PC-3 (cell line): Measurements from ENCODE around the gene LRRC40. TPM values are rescaled to one million over a fixed set of nuclear protein-coding genes. Genes with fewer than 3 reads are reported as not detected.
"Not testable (repeated sequence)": the region's sequence is repeated elsewhere in the genome, so short reads cannot be mapped to it uniquely, and the experiment has no call there.

ENCODE experiments used
- ATAC-seq: fragments of 200-7000 bp; cut with Tn5 transposase; 2 replicates; pipeline ENCODE4 v1.9.1; 2020; ENCODE audit warnings: mild to moderate bottlenecking, moderate library complexity
- BruUV-seq: library from RNA; stranded (reverse); fragments of 400-500 nt; replicated peaks from 2 replicates; lab custom pipeline; 2021; lab: Mats Ljungman, UMichigan
- CTCF ChIA-PET: fragments of 300-600 bp; sonication (Branson Sonifier 250); formaldehyde crosslinking; loops from one replicate; lab custom pipeline; 2022; ENCODE audit warnings: antibody characterized with exemption; lab: Charles Lee
- POLR2A ChIA-PET: fragments of 300-600 bp; sonication (Branson Sonifier 250); formaldehyde crosslinking; loops from one replicate; lab custom pipeline; 2022; ENCODE audit warnings: antibody characterized with exemption; ENCODE audit not compliant: unreplicated experiment; lab: Charles Lee
- DNase-seq: peaks from one replicate; pipeline ENCODE4 v3.0.0-alpha.2; 2015
- H2AFZ ChIP-seq: fragments of 300-600 bp; sonication (generic); 2 replicates; pipeline ENCODE4 v1.6.0; 2016; ENCODE audit warnings: antibody characterized with exemption, low read length
- H3F3A ChIP-seq: fragments of 300-600 bp; sonication (generic); one replicate; pipeline ENCODE4 v1.6.0; 2017; ENCODE audit warnings: antibody characterized with exemption, low read length, control low read depth, mild to moderate bottlenecking; ENCODE audit not compliant: unreplicated experiment
- H3K27ac ChIP-seq: fragments of 300-600 bp; sonication (generic); 2 replicates; pipeline ENCODE4 v1.5.1; 2016; ENCODE audit warnings: mild to moderate bottlenecking, low read length
- H3K27me3 ChIP-seq: fragments of 300-600 bp; sonication (generic); 2 replicates; pipeline ENCODE4 v1.6.1; 2016; ENCODE audit warnings: low read length, mixed read lengths
- H3K36me3 ChIP-seq: fragments of 300-600 bp; sonication (generic); 2 replicates; pipeline ENCODE4 v1.6.1; 2016; ENCODE audit warnings: low read depth, mixed run types, low read length, mixed read lengths
- H3K4me1 ChIP-seq: fragments of 300-600 bp; sonication (generic); 2 replicates; pipeline ENCODE4 v1.5.1; 2016; ENCODE audit warnings: low read length; ENCODE audit not compliant: insufficient read depth
- H3K4me2 ChIP-seq: fragments of 300-600 bp; sonication (generic); 2 replicates; pipeline ENCODE4 v1.6.0; 2016; ENCODE audit warnings: low read length
- H3K4me3 ChIP-seq: fragments of 300-600 bp; sonication (generic); 2 replicates; pipeline ENCODE4 v1.5.1; 2016; ENCODE audit warnings: mild to moderate bottlenecking, low read length, mixed read lengths
- H3K79me2 ChIP-seq: fragments of 300-600 bp; sonication (generic); 2 replicates; pipeline ENCODE4 v1.6.1; 2017; ENCODE audit warnings: low read length, mixed read lengths
- H3K9ac ChIP-seq: fragments of 300-600 bp; sonication (generic); 2 replicates; pipeline ENCODE4 v1.6.0; 2016; ENCODE audit warnings: mild to moderate bottlenecking, low read length
- H3K9me2 ChIP-seq: fragments of 300-600 bp; sonication (generic); replicated peaks from 2 replicates; pipeline ENCODE4 v1.6.1; 2016; ENCODE audit warnings: mixed run types, low read length, mixed read lengths
- H3K9me3 ChIP-seq: fragments of 300-600 bp; sonication (generic); 2 replicates; pipeline ENCODE4 v1.6.1; 2016; ENCODE audit warnings: low read length, mixed read lengths
- H4K20me1 ChIP-seq: fragments of 300-600 bp; sonication (generic); 2 replicates; pipeline ENCODE4 v1.6.1; 2016; ENCODE audit warnings: low read length, mixed read lengths
- CTCF ChIP-seq: fragments of 300-600 bp; sonication (generic); conservative IDR thresholded peaks from 2 replicates; pipeline ENCODE4 v1.5.1; 2017; ENCODE audit warnings: antibody characterized with exemption, low read depth, mild to moderate bottlenecking, low read length
- EZH2 ChIP-seq: fragments of 300-600 bp; sonication (generic); IDR thresholded peaks from one replicate; pipeline ENCODE4 v1.6.1; 2017; ENCODE audit warnings: antibody characterized with exemption, mild to moderate bottlenecking, low read length; ENCODE audit not compliant: unreplicated experiment
- EZH2phosphoT487 ChIP-seq: fragments of 300-600 bp; sonication (generic); IDR thresholded peaks from 2 replicates; pipeline ENCODE4 v1.6.1; 2018; ENCODE audit warnings: mild to moderate bottlenecking, antibody characterized with exemption, low read length, borderline replicate concordance
- intact Hi-C: fragments of 100-400 bp; cut with micrococcal nuclease; formaldehyde crosslinking; loops from 2 replicates; pipeline ENCODE4 v1.9.0; 2023
- total RNA-seq: library from RNA; depleted of rRNA; stranded (reverse); fragments of >200 nt; gene quantifications from 2 replicates; pipeline ENCODE4 v1.2.3, GENCODE V29; 2014

LRRC40 gene
- total RNA-seq, 1 experiment from 2014 or later: 18.4 TPM

GRCh38 chr1:70190180-70190579 is 15.2 kb downstream of the LRRC40 start:
- no TSS peak for BruUV-seq
- ATAC-seq (no peak), DNase-seq (no peak)
- Histone ChIP-seq H2AFZ (no peak overlapping the region), H3K4me2 (no peak overlapping the region), H3K79me2 (peaks cover 22% of the 10 kb centered on the region), H4K20me1 (no peaks in the 10 kb centered on the region), H3K9ac (no peak overlapping the region), H3K9me3 (no peaks in the 10 kb centered on the region), H3F3A (no peaks in the 10 kb centered on the region), H3K36me3 (no peaks in the 10 kb centered on the region), H3K27me3 (no peaks in the 10 kb centered on the region), H3K4me3 (no peak overlapping the region), H3K4me1 (no peaks in the 10 kb centered on the region), H3K27ac (no peak overlapping the region), H3K9me2 (no peaks in the 10 kb centered on the region)
- POLR2A ChIA-PET: no interaction called here
- CTCF ChIA-PET: interaction anchor here (0.6 kb wide), 1 partner anchor 395 kb away, joined by 4 read pairs; no protein-coding TSS in a partner anchor
- TF ChIP-seq EZH2: no peak
- no peak for TF ChIP-seq EZH2phosphoT487
- no peak for TF ChIP-seq CTCF
- intact Hi-C loops: no loop called here

- H3K9me2 ChIP-seq: no peaks in the 10 kb centered on the region
- no peak for ATAC-seq
- CTCF ChIA-PET: no interaction called here
- no peak overlapping the region for H3K27ac ChIP-seq
- no peaks in the 10 kb centered on the region for H3F3A ChIP-seq
- no peaks in the 10 kb centered on the region for H3K4me1 ChIP-seq
- no peak for DNase-seq
- H4K20me1 ChIP-seq: no peaks in the 10 kb centered on the region
- peaks cover 16% of the 10 kb centered on the region for H3K79me2 ChIP-seq
- intact Hi-C loops: no loop called here
- no TSS peak for BruUV-seq
- H3K4me3 ChIP-seq: no peak overlapping the region
- H3K9ac ChIP-seq: no peak overlapping the region
- H2AFZ ChIP-seq: no peak overlapping the region
- no peaks in the 10 kb centered on the region for H3K36me3 ChIP-seq
- H3K4me2 ChIP-seq: no peak overlapping the region
- H3K27me3 ChIP-seq: no peaks in the 10 kb centered on the region
- no peak for TF ChIP-seq CTCF
- TF ChIP-seq EZH2: no peak
- TF ChIP-seq EZH2phosphoT487: no peak
- no peaks in the 10 kb centered on the region for H3K9me3 ChIP-seq
- POLR2A ChIA-PET: no interaction called here
These were observed 16.9 kb downstream of the LRRC40 start for GRCh38 chr1:70188522-70188921.

GRCh38 chr1:70185181-70185580 is 20.2 kb downstream of the LRRC40 start:
- POLR2A ChIA-PET, H2AFZ ChIP-seq: not testable (repeated sequence)

More at GRCh38 chr1:70185181-70185580, 20.2 kb downstream of the LRRC40 start:
- H3K9ac ChIP-seq, H3K4me2 ChIP-seq, DNase-seq, H3K27ac ChIP-seq, H3K4me1 ChIP-seq, H3K79me2 ChIP-seq, intact Hi-C loops, CTCF ChIA-PET, H3K27me3 ChIP-seq, H3K9me3 ChIP-seq, BruUV-seq, ATAC-seq, H3K4me3 ChIP-seq, H4K20me1 ChIP-seq, H3K36me3 ChIP-seq, H3K9me2 ChIP-seq, H3F3A ChIP-seq: not testable (repeated sequence)
